ENCODE measurements around the gene ATP9A. TPM values are rescaled to one million over a fixed set of nuclear protein-coding genes. Genes with fewer than 3 reads are reported as not detected.
"Not testable (repeated sequence)": the region's sequence is repeated elsewhere in the genome, so short reads cannot be mapped to it uniquely, and the experiment has no call there.

The ATP9A gene
- total RNA-seq, result 10 to 100 TPM; 10.5 to 17.4 (median 13.0) TPM
- long read RNA-seq, result 0 reads

DNA sequence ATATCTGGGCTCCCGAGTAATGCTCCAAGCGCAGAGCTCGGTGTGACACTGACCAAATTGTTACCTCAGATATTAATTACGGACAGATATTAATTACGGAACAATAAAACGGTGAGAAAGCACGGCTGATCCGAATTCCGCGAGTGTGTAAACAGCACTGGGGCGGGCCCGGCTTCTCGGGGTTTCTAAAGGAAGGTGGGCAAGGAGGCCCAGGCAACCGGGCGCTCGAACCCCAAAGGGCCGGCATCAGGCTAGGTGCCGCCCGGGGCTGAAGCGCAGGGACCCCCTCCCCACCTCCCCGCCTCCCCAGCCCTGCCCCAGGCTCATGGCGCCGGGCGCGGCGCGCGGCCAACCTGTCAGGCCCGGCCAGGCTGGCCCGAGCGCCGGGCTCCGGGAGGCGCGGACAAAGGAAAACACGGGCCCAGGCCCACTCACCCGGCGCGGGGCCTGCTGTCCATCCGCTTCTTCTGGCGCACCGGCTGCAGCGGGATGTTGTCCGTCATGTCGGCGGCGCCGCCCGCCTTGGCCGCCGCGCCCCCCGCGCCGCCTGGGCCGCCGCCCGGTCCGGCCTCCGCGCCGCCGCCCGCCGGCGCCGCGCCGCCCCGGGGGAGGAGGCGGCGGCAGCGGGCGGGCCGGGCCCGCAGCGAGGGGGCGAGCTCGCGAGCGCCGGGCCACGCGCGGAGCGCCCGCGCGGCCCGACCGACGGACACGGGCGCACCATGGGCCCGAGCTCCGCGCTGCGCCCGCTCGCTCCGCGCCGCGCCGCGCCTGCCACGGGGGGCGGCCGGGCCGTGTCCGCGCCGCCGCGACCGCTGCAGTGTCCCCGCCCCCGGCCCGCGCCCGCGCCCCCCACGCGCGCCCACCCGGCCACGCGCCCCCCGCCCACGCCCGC is at the start of gene ATP9A:
ATP9A (minus strand) TSS at position 524 of the 892 bp plus-strand sequence; CDS start at position 503, 21 bp downstream.
- H3K4me1 ChIP-seq, result no peaks in the 10 kb centered on the region
- no peak for TF ChIP-seq POLR2A (IDR thresholded peaks at IDR 0.05)
- no peak for TF ChIP-seq CTCF (IDR thresholded peaks at IDR 0.05)
- peak within 1 kb of the TSS; percentile 44 to 53 (median 49) for H3K27ac ChIP-seq
- H3K36me3 ChIP-seq, result no peaks in the 10 kb centered on the region
- ATAC-seq (peak; percentile 28 to 56 (median 38)), DNase-seq (peak; percentile 47 to 61 (median 55))
- no peaks in the 10 kb centered on the region for H3K9me3 ChIP-seq
- H3K27me3 ChIP-seq, result no peaks in the 10 kb centered on the region
- WGBS (ENCODE audit: insufficient coverage, low coverage, low lambda C conversion rate, missing lambda C conversion rate), result 2% methylated on average over 17 of the region's 131 CpGs
- intact Hi-C loops (cut with DNase I), result no loop called here
- H3K4me3 ChIP-seq, result peak within 1 kb of the TSS; percentile 69 to 76 (median 71)

GRCh38 chr20:51816856-51817255 is 48.7 kb upstream of the ATP9A start:
- not testable (repeated sequence) for ATAC-seq

GRCh38 chr20:51815383-51816076 is 47.3 kb upstream of the ATP9A start:
- intact Hi-C loops (cut with DNase I), result no loop called here
- no peak overlapping the region for H3K27ac ChIP-seq
- H3K27me3 ChIP-seq, result no peaks in the 10 kb centered on the region
- no peaks in the 10 kb centered on the region for H3K9me3 ChIP-seq
- no peaks in the 10 kb centered on the region for H3K4me1 ChIP-seq
- ATAC-seq (peak; percentile 22 to 93 (median 40)), DNase-seq (no peak)
- TF ChIP-seq CTCF (IDR thresholded peaks at IDR 0.05), result no peak
- no peak for TF ChIP-seq POLR2A (IDR thresholded peaks at IDR 0.05)
- no peaks in the 10 kb centered on the region for H3K36me3 ChIP-seq
- no peak overlapping the region for H3K4me3 ChIP-seq
- 37% methylated on average over 4 of the region's 5 CpGs for WGBS (ENCODE audit: insufficient coverage, low coverage, low lambda C conversion rate, missing lambda C conversion rate)

More at GRCh38 chr20:51816856-51817255, 48.7 kb upstream of the ATP9A start:
- H3K36me3 ChIP-seq; H3K27me3 ChIP-seq; H3K9me3 ChIP-seq; H3K4me3 ChIP-seq; intact Hi-C loops (cut with DNase I); DNase-seq; H3K4me1 ChIP-seq; H3K27ac ChIP-seq: not testable (repeated sequence)
- 81% methylated on average over 6 of the region's 8 CpGs for WGBS (ENCODE audit: insufficient coverage, low coverage, low lambda C conversion rate, missing lambda C conversion rate)

- no peaks in the 10 kb centered on the region for H3K9me3 ChIP-seq
- ATAC-seq (no peak), DNase-seq (no peak)
- intact Hi-C loops (cut with DNase I), result no loop called here
- H3K27me3 ChIP-seq, result no peaks in the 10 kb centered on the region
- H3K36me3 ChIP-seq, result no peaks in the 10 kb centered on the region
- no peak overlapping the region for H3K4me3 ChIP-seq
- 87% methylated on average over 4 of the region's 4 CpGs for WGBS (ENCODE audit: insufficient coverage, low coverage, low lambda C conversion rate, missing lambda C conversion rate)
- H3K27ac ChIP-seq, result no peak overlapping the region
- TF ChIP-seq CTCF (IDR thresholded peaks at IDR 0.05), result no peak
- no peak for TF ChIP-seq POLR2A (IDR thresholded peaks at IDR 0.05)
- no peaks in the 10 kb centered on the region for H3K4me1 ChIP-seq
These were observed 44.7 kb upstream of the ATP9A start for GRCh38 chr20:51812861-51813260.

Measured in right lobe of liver (tissue), 6 donors.